Measurements from ENCODE around the gene ZBTB20. TPM values are rescaled to one million over a fixed set of nuclear protein-coding genes. Genes with fewer than 3 reads are reported as not detected.

The ZBTB20 gene
- total and polyA plus RNA-seq, 12 donors = 2.8 to 167 (median 108) TPM

GRCh38 chr3:114405202-114405990 lies 741.7 kb downstream of the ZBTB20 start:
- TF ChIP-seq POLR2A (IDR thresholded peaks at IDR 0.05) (no peak), CTCF (IDR thresholded peaks at IDR 0.05) (no peak)
- Histone ChIP-seq H3K27me3 (no peaks in the 10 kb centered on the region), H3K4me3 (no peak overlapping the region), H3K4me1 (replicated peaks in 1 of 2) (peaks cover 0 to 30% of the 10 kb centered on the region in 2 donors), H3K27ac (no peak overlapping the region), H3K36me3 (replicated peaks in 1 of 2) (no peaks in the 10 kb centered on the region), H3K9me3 (replicated peaks in 1 of 3) (no peaks in the 10 kb centered on the region)
- 87 to 93% (median 90%) methylated on average over 2 of the region's 2 CpGs for WGBS, 4 donors
- DNase-seq = no peak
- intact Hi-C loops (cut with DNase I) = no loop called here

- Histone ChIP-seq H3K4me1 (replicated peaks in 1 of 2) (peaks cover 0 to 22% of the 10 kb centered on the region in 2 donors), H3K4me3 (no peak overlapping the region), H3K27ac (no peak overlapping the region), H3K9me3 (replicated peaks in 1 of 3) (no peaks in the 10 kb centered on the region), H3K27me3 (no peaks in the 10 kb centered on the region), H3K36me3 (replicated peaks in 1 of 2) (no peaks in the 10 kb centered on the region)
- intact Hi-C loops (cut with DNase I) = no loop called here
- 75 to 87% (median 82%) methylated on average over 6 of the region's 6 CpGs for WGBS, 4 donors
- DNase-seq = no peak
- TF ChIP-seq CTCF (IDR thresholded peaks at IDR 0.05) (no peak), POLR2A (IDR thresholded peaks at IDR 0.05) (no peak)
These were observed 742.5 kb downstream of the ZBTB20 start for GRCh38 chr3:114404590-114404989.

- 90 to 98% (median 96%) methylated on average over 3 of the region's 3 CpGs for WGBS, 4 donors
- TF ChIP-seq CTCF (IDR thresholded peaks at IDR 0.05) (no peak), POLR2A (IDR thresholded peaks at IDR 0.05) (no peak)
- Histone ChIP-seq H3K4me3 (no peak overlapping the region), H3K36me3 (replicated peaks in 1 of 2) (no peaks in the 10 kb centered on the region), H3K27me3 (no peaks in the 10 kb centered on the region), H3K9me3 (replicated peaks in 1 of 3) (no peaks in the 10 kb centered on the region), H3K27ac (no peak overlapping the region), H3K4me1 (replicated peaks in 1 of 2) (peaks cover 0 to 16% of the 10 kb centered on the region in 2 donors)
- DNase-seq = no peak
- intact Hi-C loops (cut with DNase I) = no loop called here
These were observed 744.2 kb downstream of the ZBTB20 start for GRCh38 chr3:114402838-114403237.

- TF ChIP-seq POLR2A (IDR thresholded peaks at IDR 0.05) = no peak
- no peak for TF ChIP-seq CTCF (IDR thresholded peaks at IDR 0.05)
- Histone ChIP-seq H3K9me3 (replicated peaks in 1 of 3) (no peaks in the 10 kb centered on the region), H3K36me3 (replicated peaks in 1 of 2) (no peaks in the 10 kb centered on the region), H3K4me1 (replicated peaks in 1 of 2) (peaks cover 0 to 13% of the 10 kb centered on the region in 2 donors), H3K4me3 (no peak overlapping the region), H3K27ac (peak overlapping the region in 2 of 5 donors; percentile 18 to 67), H3K27me3 (no peaks in the 10 kb centered on the region)
- no peak for DNase-seq
- WGBS, 4 donors = 82 to 98% (median 93%) methylated on average over 3 of the region's 3 CpGs
- intact Hi-C loops (cut with DNase I) = no loop called here
These were observed 745.7 kb downstream of the ZBTB20 start for GRCh38 chr3:114401346-114401745.
